Measurements from ENCODE around the gene TMEM184A.

GRCh38 chr7:1540776-1541271, 15.2 kb downstream of the TMEM184A start:
- TF ChIP-seq CTCF (IDR thresholded peaks at IDR 0.05): no peak
- no peak for TF ChIP-seq POLR2A (IDR thresholded peaks at IDR 0.05)

All from thyroid gland (tissue), 4 donors.